Ecto neural progenitor cell (in vitro differentiated cells): Measurements from ENCODE around the gene TMEM182.

Source experiments
- DNase-seq: peaks from one replicate; pipeline ENCODE4 v3.0.0-alpha.2; 2018; ENCODE audit warnings: low spot score

The TMEM182 gene

DNA sequence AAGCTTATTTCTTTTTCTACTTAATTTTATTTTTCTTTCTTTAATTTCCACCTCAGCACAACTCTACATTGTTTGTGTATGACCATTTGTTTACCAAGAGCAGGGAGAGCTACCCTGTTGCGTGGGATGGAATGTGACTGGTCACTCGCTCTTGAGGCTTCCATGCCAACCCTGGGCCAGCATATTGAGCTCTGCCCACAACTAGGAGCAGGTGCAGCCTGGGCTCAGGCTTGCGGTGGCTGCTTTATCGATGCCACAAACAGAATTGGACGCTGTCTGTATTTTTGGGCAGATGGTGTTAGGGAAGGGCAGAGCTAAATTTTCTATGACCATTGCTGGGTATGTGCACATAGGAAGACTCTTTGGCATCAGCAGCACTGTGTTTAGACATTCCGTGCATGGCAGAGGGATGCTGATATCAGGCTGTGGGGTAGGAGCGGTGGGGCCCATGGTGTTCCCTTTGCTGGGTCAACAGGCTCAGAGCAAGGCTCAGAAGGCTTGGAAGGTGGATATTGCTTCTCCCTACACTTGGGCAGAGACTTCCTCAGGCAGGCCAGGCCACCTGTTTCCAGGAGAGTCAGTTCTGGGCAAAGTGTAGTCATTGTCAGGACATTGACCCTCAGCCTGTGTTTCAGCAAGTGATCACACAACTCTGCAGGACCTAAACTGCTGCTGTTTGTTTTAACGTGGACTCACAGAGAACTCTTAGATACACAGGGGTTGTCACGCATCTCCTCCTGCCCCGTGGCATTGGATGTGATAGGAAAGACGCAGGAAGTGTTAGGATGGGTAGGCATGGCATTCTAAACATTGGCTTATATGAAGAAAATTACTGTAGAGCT is 40.2 kb downstream of the TMEM182 start:
- no peak for DNase-seq

DNA sequence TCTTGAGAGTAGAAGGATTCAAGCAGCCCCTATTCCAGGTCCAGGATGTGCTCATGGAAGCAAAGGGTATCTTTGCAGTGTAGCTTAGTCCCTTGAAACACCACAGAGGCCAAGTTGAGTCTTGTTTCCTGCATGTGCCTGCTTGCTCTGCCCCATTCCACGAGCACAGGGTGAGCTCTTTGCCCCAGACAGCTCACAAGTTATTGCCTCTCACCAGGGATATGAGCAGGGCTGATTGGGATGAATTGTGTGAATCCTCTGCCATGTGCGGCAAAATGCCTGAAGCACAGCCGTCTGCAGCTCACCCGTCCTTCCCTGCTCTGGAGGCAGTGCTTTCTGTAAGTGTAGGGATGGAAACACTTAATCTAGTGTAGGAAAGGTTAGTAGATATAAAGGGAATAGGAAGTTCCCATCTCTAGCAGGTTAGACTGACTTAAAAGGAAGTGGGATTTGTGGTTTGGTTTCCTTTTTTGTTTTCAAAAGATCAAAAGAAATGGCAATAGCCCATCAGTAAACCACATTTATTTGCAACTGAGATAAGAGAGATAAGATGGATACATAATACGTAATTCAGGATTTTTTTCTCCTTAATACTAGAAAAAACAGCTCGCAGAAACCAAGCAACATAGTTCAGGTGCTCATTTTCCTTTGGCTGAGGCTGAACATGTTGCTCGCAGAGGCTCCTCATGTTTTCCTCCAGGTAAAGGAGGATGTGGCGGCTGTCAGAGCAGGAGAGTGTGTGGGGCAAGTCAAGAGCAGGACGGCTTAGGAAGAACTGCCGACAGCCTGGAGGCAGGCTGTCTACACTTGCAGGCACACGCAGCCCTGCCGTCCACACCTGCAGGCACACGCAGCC is 41.4 kb downstream of the TMEM182 start:
- DNase-seq: no peak

DNA sequence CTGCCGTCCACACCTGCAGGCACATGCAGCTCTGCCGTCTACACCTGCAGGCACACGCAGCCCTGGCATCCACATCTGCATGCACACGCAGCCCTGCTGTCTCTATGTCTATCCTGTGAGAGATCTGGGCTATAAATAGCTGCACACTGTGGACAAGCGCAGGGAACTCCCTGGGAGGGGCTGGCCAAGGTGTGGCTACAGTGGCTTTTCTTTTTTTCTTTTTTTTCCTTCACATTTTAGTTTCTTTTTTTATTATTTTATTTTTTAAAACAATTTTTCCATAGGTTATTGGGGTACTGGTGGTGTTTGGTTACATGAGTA is 42.0 kb downstream of the TMEM182 start:
- no peak for DNase-seq

DNA sequence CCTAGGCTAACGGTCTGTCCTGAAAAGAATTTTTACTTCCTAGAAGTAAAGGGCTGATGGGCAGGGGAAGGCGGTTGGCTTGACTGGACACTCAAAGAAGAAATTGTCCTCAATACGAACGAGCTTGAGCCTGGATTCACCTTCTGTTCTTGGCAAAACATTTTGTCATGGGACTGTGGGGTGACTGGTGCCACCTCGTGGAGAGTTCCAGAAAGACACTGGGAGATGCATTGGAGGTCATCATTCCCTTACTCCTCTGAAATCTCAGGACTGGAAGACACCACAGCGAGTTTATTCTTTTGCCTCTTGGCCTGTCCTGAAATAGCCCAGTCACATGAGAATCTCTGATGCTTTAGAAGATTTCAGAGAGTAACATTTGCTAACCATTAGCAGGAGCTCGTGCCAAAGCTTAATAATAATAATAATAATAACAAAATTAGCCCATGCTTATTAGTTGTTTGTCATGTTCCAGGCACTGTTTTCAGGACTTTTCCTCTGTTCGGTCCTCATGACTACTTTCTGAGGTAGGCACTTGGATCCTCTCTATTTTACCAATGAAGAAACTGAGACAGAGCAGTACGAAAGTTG is 44.5 kb downstream of the TMEM182 start:
- DNase-seq: peak; percentile 80

DNA sequence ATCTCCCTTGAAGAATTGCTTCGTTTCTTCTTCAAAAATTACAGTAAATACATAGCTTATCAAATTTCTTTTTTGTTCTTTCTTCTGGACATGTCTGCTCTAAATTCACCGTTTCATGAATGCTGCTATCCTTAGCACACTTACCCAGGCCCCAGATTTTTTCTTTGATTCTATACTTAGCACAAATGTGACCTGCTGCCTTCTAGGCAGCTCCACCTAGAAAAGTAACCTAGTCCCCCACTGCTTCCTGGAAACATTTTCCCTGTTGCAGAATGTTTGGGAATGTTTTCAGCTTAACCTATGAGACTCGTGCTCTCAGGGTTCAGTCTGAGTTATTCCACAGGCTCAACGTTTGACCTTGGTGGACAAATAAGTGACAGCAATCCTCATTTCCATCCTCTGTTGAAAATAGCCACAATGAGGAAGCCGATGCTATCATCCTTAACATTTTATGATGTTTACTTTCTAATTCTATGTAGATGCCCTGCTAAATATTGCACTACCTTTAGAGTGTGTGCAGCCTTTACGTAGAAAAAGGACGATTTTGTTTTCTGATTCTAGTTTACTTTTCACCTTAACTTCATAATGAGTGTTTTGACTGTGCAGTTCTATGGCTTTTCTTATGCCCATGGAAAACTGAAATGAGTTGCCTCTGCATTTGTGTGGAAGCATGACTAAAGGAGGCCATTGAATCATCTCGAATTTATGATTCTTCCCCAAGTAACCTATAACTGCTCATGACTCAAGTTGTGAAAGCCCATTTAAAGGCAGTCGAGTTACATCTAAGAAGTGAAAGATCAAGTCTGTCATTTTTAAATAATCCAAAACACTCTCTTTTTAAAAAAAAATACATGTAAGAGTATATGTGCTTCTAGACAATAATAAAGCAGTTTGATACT is 47.7 kb downstream of the TMEM182 start:
- no peak for DNase-seq

DNA sequence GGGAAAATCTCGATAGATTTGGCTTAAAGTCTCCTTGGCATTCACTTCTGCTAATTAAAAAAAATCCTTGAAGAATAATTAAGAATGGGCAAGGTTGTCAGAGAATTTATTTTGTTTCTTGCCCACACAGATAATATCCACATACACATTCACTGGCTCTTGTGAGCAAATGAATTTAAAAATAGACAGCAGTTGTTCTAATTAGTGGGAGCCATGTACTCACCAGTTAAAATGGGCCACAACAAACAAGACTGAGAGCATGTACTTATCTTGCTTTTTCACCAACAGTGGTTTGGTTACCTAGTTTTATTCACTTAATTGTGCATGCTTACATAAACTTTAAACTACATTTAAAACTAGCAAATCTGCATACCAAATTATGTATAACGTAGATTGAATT is 53.5 kb downstream of the TMEM182 start:
- no peak for DNase-seq

DNA sequence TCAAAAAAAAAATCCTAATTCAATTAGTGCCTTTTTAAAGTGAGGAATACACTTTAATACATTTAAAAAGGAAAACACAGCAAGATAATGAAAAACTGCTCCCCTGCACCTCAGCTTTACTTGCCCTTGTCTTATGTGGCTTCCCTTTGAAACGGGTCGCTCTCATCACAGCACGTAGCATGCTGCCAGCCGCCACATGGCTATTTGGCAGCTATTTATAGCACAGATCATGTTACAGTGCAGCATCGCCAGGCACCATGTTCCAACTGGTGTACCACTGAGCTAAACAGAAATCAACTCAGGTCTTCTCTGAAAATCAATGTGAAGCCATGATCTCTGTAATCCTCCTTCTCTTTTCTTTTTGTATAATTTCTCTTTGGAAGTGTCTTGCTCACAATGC is 65.1 kb downstream of the TMEM182 start:
- DNase-seq: no peak

DNA sequence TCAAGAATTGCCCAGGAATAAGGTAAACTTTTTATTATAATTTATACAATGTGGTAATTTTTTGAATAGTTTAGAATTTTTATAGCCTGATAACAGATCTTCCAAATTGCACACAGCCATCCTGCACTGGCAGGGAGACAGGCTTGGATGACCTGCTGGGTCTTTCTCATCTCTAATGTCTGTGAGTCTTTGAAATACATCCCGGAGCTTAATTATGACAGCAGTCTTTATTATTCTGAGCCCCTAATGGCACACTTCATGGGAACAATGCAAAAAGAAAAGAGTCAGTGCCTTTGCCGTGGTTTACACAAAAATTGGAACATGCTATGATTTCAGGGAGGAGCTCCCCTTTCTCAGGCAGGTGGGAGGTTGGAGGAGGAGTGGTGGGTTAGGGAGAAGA is 71.0 kb downstream of the TMEM182 start:
- no peak for DNase-seq

DNA sequence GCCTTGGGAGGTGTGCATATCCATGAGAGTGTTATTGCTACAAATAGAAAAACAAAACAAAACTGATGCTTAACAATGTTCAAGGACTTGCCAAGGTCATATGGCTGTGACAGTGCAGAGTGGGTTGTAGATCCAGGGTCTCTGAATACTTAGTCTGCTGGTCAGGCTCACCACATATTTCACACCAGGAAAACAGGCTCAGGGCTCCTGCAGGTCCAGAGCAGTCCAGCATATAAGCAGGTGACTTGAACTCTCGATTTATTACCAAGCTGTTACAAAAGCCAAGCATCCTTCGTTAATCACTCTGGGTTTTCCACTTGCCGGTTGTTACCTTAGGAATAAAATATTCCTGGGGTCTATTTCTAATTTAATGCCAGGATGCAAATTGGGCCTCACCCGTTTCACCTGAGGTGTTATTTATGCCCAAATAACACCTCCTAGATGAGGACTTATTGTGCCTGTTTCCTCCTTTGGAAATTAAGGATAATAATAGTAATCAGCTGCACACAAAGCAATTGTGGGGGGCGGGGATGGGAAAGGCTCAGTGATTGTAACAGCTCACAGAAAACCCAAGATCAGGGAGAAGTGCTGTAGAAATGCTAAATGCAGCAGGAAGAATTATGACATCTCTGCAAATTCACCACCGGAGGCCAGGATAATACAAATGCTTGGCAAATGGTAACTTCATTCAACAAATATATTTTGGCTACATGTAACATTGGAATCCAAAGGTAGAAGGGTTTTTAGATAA is 72.9 kb downstream of the TMEM182 start:
- no peak for DNase-seq

DNA sequence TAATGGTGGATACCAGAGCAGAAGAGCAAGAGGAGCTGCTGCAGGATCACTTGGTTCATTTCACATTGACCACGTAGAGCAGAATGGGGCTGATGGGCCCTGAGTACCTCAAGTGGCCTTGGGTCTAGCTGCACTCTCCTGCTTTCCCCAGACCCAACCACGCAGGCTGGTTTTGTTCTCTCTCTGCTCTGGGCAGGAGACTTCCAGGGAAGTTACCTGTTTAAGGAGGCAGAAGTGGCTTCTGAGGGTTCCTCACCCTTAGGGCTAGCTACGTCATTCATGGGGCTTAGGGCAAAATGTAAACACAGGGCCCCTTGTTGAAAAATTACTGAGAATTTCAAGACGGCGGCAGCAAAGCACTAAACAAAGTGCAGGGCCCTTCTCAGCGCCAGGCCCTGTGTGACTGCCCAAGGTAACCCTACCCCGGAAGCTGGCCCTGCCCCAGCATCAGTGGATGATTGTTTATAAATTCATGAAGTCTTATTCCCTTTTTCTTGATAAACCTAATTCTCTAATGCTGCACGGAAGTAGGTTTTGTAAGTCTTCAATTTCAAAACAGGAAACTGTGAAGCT is 75.9 kb downstream of the TMEM182 start:
- DNase-seq: no peak

DNA sequence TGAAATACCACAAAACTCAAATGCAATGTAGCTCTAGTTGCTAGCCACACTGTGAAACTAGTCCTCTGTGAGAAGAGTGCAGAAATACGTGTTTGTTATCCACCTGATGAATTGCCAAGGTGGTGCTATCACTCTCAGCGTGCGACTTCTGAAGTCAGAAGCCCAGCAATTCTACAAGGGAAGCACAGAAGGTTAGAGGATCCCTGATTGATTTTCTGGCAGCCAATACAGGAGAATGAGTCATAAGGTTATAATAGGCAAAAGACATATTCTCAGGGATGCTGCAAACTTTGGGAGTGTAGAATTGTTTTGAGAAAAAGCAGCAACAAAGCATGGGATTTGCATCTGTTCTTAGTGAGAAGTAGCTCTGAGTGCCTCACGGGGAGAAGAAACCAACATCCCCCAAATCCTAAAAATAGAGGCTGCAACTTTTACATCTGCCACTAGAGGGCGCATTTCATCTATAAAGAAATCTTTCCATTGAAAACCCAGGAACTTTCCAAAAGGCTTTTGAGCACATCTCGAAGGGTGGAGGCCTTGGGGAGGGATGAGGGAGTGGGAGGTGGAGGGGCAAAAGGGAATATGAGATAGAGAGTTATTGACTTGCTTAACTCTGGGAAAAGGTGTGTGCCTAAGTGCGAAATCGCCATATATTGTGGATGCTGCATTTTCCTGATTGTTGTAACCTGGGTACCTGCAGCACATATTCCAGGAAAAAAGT is 78.0 kb downstream of the TMEM182 start:
- peak; percentile 64 for DNase-seq

DNA sequence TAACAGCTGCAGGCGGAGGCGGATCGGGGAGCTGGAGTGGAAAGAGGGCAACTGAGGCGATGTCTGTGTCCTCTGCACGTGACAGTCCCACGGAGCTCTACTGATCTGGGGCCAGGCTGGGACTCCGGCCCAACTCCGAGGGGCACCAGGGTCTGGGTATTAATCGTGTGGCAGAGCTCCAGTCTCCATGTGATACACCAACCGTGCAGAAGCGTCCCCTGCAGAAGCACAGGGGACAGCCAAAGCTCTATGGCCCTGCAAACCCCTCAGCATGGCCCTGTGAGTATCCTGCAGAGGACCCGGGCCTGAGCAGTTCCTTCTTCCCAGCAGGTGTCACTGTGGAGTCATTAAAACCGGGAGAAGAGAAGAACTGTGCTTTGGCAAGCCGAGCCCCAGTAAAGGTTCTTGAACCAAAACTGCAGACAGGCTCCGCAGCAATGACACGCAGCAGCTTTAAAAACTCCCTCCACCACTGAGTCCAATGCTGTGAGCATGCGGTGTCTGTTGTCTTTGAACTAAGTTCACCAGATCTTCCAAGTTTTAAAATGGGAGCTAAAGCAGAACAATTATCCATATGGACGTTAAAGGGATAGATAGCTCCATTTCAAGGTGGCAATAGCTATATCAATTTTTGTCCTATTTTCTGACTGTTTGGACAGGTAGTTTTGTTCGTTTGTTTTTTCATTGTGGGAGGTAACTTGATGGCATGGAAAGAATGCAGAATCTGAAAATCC is 79.4 kb downstream of the TMEM182 start:
- DNase-seq: peak; percentile 76

DNA sequence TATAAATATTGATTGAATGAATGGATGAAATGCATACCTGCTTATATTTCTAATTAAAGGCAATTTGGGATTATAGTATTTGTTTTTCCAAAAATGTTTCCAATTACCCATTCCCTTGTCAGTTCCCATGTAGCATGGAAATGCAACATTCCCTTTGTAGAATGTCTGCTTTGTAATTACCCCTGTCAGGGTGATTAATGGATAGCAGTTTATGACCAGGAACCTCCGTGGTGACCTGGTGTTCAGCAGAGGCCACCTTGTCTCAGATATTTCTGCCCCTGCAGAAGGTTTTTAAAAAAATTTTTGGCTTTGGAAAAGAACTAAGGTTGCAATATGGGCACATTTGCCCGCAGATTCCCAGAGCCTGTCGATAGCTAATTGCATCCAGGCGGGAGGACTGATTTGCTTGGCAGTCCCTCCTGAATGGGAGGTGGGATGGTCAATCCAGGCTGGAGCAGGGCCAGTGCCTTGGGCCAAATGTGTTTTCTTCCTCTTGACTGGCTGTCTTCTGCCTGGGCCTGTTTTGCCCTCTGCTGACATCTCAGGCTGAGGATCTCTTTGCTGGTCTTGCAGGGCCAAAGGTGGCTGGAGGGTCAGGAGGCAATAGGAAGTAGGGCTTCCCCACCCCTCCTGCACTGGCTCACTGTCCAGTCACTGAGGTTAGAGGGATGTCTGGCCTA is 82.1 kb downstream of the TMEM182 start:
- no peak for DNase-seq

DNA sequence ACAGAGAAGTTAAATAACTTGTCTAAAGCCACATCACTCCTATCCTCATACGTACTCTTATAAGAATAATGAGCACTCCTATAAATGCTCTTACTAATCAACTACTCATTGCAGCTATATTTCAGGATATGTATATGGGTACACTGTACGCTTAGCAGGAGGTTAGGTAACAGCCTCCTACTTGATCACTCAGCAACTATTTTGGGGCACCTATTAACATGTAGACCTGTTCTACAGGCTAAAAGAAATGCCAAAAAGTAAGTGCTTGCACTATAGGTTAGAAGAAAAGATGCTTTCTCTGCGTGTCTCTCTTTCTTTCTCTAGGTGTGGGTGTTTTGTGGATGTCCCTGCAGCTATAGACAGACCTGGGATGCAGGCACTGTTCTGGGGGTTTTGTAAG is 83.1 kb downstream of the TMEM182 start:
- DNase-seq: no peak

DNA sequence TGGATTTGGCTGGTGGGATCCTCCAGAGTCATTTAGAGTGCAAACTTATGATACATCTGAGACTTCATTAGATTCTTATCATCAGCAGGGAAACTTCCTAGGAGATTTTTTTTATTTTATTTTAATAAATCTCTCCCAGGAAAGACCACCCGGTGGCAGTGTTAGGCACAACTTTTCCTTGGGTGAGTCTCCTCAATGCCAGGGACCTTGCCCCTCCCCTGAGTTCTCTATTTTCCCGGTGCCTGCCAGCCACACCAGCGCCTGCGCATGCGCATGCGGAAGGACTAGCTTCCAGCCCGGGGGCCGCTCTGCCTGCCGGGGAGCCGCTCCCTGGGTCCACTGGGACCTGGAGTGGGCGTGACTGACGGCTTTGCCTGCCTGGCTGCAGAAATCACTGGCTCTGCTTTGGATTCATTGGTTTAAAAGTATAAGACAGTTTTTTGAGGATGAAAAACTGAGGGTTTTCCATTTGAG is 86.6 kb downstream of the TMEM182 start:
- DNase-seq: peak; percentile 91

DNA sequence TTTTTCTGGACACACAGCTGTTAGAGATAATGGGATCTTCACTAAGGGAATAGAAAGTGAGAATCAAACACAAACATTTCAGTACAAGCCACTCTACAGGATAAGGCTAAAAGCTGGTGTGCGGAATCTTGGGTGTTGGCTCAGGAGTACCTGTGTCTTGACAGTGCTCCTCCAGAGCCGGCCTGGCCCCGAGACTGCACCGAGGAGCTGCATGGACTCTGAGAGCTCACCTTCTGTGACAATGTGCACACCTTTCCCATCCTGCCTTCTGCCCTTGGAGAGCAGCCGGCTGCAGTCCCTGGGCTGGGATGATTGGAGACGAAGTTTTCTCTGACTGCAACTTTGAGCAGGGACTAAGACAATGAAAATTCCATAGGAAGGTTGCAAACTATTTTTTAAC is 89.1 kb downstream of the TMEM182 start:
- DNase-seq: no peak

DNA sequence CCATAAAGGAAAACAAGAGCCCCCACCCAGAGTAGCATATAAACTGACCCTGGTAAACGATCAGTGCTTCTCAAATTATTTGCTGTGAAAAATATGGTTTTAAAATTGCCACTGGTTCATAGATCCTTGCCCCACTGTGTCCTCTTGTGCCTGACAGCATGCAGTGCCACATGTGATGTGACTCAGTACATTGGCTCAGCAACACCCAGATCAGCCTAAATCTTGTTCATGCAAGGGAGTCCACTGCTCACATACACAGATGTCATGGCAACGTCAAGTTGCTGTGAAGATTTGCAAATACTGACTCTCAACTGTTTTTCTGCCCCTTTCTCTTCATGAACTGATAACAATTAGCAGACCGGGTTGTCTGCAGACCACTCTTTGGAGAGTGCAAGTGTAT is 91.0 kb downstream of the TMEM182 start:
- no peak for DNase-seq
